OCI-LY3 (cell line): ENCODE data around the gene BMPR2.

Source experiments
- EZH2phosphoT487 ChIP-seq: fragments of 200-600 bp; shearing (Covaris generic); IDR thresholded peaks from 2 replicates; pipeline ENCODE4 v1.6.1; 2018; ENCODE audit warnings: antibody characterized with exemption, mixed run types, low read depth
- TF ChIP-seq, protein P1 (sequence below): fragments of 200-600, 300-600 bp; sonication (generic); IDR thresholded peaks from 2 replicates; pipeline ENCODE4 v1.5.1; 2014; ENCODE audit warnings: antibody characterized with exemption, low read length, low read depth

DNA sequence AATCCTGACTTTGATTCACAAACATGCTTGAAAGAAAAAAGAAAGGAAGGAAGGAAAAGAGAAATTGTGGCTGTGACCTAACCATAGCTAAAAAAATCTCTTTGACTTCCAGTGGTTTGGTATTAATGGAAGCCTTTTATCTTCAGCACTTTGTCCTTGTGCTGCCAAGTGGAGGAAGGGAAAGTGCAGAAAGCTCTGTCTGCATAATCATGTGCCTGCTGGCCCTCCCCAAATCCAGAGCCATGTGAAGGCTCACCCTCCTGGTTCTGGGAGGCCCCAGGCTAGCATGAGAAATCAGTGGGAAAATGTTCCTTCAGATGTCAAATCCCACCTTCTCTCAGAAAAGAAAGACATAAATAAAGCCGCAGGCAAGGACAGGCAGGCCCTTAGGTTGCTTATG, 48.3 kb upstream of the BMPR2 start:
- TF ChIP-seq, protein P1, sequence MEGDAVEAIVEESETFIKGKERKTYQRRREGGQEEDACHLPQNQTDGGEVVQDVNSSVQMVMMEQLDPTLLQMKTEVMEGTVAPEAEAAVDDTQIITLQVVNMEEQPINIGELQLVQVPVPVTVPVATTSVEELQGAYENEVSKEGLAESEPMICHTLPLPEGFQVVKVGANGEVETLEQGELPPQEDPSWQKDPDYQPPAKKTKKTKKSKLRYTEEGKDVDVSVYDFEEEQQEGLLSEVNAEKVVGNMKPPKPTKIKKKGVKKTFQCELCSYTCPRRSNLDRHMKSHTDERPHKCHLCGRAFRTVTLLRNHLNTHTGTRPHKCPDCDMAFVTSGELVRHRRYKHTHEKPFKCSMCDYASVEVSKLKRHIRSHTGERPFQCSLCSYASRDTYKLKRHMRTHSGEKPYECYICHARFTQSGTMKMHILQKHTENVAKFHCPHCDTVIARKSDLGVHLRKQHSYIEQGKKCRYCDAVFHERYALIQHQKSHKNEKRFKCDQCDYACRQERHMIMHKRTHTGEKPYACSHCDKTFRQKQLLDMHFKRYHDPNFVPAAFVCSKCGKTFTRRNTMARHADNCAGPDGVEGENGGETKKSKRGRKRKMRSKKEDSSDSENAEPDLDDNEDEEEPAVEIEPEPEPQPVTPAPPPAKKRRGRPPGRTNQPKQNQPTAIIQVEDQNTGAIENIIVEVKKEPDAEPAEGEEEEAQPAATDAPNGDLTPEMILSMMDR = no peak
- no peak for TF ChIP-seq EZH2phosphoT487
